NCI-H510A (cell line): ENCODE measurements around the gene SFSWAP.

Experiments used
- DNase-seq: peaks from one replicate; lab custom pipeline; 2025; lab: John Stamatoyannopoulos, UW

SFSWAP gene

GRCh38 chr12:131835616-131836171 is 124.8 kb downstream of the SFSWAP start:
- no peak for DNase-seq

GRCh38 chr12:131836193-131836592 is 125.3 kb downstream of the SFSWAP start:
- no peak for DNase-seq

GRCh38 chr12:131836714-131837397 is 126.0 kb downstream of the SFSWAP start:
- DNase-seq, result no peak

- DNase-seq, result no peak
Observed at GRCh38 chr12:131840643-131841416, 129.9 kb downstream of the SFSWAP start.

- DNase-seq, result no peak
Observed at GRCh38 chr12:131841547-131841946, 130.7 kb downstream of the SFSWAP start.

- no peak for DNase-seq
Observed at GRCh38 chr12:131842169-131842568, 131.3 kb downstream of the SFSWAP start.

GRCh38 chr12:131843527-131843926 is 132.6 kb downstream of the SFSWAP start:
- no peak for DNase-seq

- no peak for DNase-seq
Observed at GRCh38 chr12:131844140-131844539, 133.2 kb downstream of the SFSWAP start.

- DNase-seq, result no peak
Observed at GRCh38 chr12:131844656-131845055, 133.8 kb downstream of the SFSWAP start.

- no peak for DNase-seq
Observed at GRCh38 chr12:131845121-131845520, 134.2 kb downstream of the SFSWAP start.

- DNase-seq, result no peak
Observed at GRCh38 chr12:131847456-131847855, 136.6 kb downstream of the SFSWAP start.

GRCh38 chr12:131848753-131849152 is 137.9 kb downstream of the SFSWAP start:
- DNase-seq, result no peak
